Suprapubic skin (tissue), 4 donors: ENCODE results near the gene TRIM61.

Source experiments
- EP300 ChIP-seq: sonication (generic); formaldehyde crosslinking; IDR thresholded peaks from one replicate; pipeline ENCODE4 v1.6.1; 2017; ENCODE audit warnings: antibody characterized with exemption
- POLR2A ChIP-seq, 2 donors: fragments of 450-650 bp; IDR thresholded peaks; one replicate each; pipeline ENCODE4 v1.6.1; 2017; ENCODE audit warnings: antibody characterized with exemption in 2 of 2, mild to moderate bottlenecking in 2 of 2, moderate library complexity in 2 of 2
- POLR2AphosphoS5 ChIP-seq, 3 donors: sonication (generic); formaldehyde crosslinking; IDR thresholded peaks; one replicate each; pipeline ENCODE4 v1.6.1; 2017; ENCODE audit warnings: antibody characterized with exemption in 3 of 3
- TF ChIP-seq, protein P1 (sequence below), 2 donors: fragments of 200-600 bp in 1 of 2; fragments of 450-650 bp in 1 of 2; sonication (generic) in 1 of 2; IDR thresholded peaks; one replicate each; pipeline ENCODE4 v1.5.1; 2016 to 2019; ENCODE audit warnings: antibody characterized with exemption in 2 of 2, mild to moderate bottlenecking in 1 of 2, moderate library complexity in 1 of 2

DNA sequence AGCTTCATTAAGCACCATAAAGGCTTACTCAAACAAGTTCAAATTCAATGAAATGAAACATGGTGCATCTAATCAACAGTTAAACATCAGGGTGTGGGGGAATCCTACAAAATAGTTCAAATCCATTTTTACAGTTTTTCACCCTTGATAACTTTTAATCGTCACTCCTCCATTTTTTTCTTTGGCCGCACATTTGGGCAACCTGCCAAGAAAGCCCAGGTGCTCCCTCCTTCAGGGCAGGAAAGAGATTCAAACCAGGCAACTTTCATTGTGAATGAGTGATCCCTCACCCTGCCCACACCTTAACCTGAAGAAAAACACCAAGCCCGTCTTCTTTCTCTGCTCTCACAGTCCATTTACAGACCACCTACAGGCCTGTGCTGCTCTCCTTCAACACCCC, 24.9 kb downstream of the TRIM61 start:
- TF ChIP-seq, protein P1, sequence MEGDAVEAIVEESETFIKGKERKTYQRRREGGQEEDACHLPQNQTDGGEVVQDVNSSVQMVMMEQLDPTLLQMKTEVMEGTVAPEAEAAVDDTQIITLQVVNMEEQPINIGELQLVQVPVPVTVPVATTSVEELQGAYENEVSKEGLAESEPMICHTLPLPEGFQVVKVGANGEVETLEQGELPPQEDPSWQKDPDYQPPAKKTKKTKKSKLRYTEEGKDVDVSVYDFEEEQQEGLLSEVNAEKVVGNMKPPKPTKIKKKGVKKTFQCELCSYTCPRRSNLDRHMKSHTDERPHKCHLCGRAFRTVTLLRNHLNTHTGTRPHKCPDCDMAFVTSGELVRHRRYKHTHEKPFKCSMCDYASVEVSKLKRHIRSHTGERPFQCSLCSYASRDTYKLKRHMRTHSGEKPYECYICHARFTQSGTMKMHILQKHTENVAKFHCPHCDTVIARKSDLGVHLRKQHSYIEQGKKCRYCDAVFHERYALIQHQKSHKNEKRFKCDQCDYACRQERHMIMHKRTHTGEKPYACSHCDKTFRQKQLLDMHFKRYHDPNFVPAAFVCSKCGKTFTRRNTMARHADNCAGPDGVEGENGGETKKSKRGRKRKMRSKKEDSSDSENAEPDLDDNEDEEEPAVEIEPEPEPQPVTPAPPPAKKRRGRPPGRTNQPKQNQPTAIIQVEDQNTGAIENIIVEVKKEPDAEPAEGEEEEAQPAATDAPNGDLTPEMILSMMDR (IDR thresholded peaks at IDR 0.05), result no peak
- TF ChIP-seq POLR2A (IDR thresholded peaks at IDR 0.05) (no peak), POLR2AphosphoS5 (IDR thresholded peaks at IDR 0.05) (no peak), EP300 (no peak)
